Stomach smooth muscle (tissue), 2 donors: Measurements from ENCODE around the gene APCDD1L.
A peak's percentile ranks its signal among the peaks of the same experiment; 100 is the strongest.

ENCODE experiments used
- H3K27ac ChIP-seq: one replicate; pipeline ENCODE4 v1.7.0; 2013; ENCODE audit warnings: mild to moderate bottlenecking, low read length, inconsistent platforms
- H3K27me3 ChIP-seq, 2 donors: one replicate each; pipeline ENCODE4 v1.7.0; 2013; ENCODE audit warnings: low read length in 2 of 2; ENCODE audit not compliant: insufficient read depth in 2 of 2, control insufficient read depth in 1 of 2
- H3K36me3 ChIP-seq, 2 donors: one replicate each; pipeline ENCODE4 v1.7.0; 2013; ENCODE audit warnings: low read length in 2 of 2; ENCODE audit not compliant: control insufficient read depth in 2 of 2, insufficient read depth in 2 of 2
- H3K4me1 ChIP-seq: one replicate; pipeline ENCODE4 v1.7.0; 2013; ENCODE audit warnings: low read length; ENCODE audit not compliant: control insufficient read depth, insufficient read depth
- H3K4me3 ChIP-seq, 2 donors: one replicate each; pipeline ENCODE4 v1.7.0; 2013; ENCODE audit warnings: low read length in 2 of 2
- H3K9ac ChIP-seq, 2 donors: one replicate each; pipeline ENCODE4 v1.7.0; 2013; ENCODE audit warnings: low read length in 2 of 2, mild to moderate bottlenecking in 1 of 2
- H3K9me3 ChIP-seq, 2 donors: one replicate each; pipeline ENCODE4 v1.7.0; 2013; ENCODE audit warnings: low read length in 2 of 2; ENCODE audit not compliant: control insufficient read depth in 2 of 2
- donor health status: healthy.
- donor health status: Pancreatic carcinoma.

Gene APCDD1L

DNA sequence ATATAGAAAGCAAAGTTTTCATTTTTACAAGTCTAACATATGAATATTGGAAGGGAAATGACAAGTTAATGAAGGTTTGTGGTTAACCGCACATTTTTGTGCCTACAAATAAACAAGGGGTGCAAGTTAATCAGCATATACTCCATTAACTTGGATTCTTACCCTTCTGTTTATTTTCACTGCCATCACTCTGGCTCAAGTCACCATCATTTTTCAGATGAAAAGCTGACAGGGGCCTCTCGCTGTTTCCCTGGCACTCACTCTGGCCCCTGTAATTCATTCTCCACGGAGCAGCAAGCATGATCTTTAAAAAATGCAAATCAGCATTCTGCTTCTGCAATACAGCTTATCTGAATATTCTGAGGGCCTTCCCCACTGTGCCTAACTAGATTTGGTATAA is 29.8 kb downstream of the APCDD1L start:
- H3K4me3 ChIP-seq = no peak overlapping the region
- H3K4me1 ChIP-seq = no peaks in the 10 kb centered on the region
- H3K27ac ChIP-seq = no peak overlapping the region
- peaks cover 3 to 9% of the 10 kb centered on the region in 2 donors for H3K9me3 ChIP-seq
- no peaks in the 10 kb centered on the region for H3K27me3 ChIP-seq
- H3K9ac ChIP-seq = no peak overlapping the region
- H3K36me3 ChIP-seq = no peaks in the 10 kb centered on the region

DNA sequence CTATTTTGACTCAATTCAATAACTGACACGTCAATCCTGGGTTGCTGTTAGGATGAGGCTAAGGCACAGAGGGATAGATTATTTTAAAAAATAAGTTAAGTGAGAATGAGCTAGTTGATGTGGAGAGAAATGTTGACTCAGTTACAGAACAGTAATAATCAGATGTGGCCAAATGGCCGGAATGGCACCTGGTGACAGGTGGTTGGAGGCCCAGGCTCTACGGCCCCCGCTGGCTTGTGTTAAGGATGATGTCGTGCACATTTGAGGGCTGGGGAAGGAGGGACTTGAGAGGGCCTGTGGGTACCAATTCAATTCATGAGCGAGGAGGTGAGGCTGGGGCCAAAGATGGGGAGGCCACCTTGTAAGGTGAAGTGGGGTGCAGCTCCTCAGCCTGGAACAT is 31.7 kb downstream of the APCDD1L start:
- H3K27ac ChIP-seq = no peak overlapping the region
- no peak overlapping the region for H3K9ac ChIP-seq
- H3K4me1 ChIP-seq = no peaks in the 10 kb centered on the region
- no peaks in the 10 kb centered on the region for H3K36me3 ChIP-seq
- peaks cover 3 to 9% of the 10 kb centered on the region in 2 donors for H3K9me3 ChIP-seq
- H3K27me3 ChIP-seq = no peaks in the 10 kb centered on the region
- no peak overlapping the region for H3K4me3 ChIP-seq

DNA sequence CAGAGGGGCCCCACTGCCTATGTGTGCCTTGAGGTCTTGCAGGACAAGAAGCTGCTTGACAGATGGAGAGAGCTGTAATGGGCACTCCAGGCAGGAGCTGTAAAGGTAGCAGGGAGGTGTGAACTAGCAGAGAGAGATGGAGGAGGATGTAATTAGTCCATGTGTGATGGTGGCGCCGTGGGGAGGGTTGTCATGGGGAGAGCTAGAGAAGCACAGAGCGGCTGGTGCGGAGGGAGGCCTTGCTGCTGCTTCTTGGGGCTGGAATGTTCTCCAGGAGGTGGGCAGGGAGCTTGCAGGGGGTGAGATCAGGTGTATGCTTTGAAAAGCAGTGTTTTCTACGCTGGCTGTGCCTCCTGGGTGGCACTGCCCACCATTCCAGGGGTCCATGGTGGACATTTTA is 32.1 kb downstream of the APCDD1L start:
- no peak overlapping the region for H3K9ac ChIP-seq
- H3K27ac ChIP-seq = no peak overlapping the region
- H3K36me3 ChIP-seq = no peaks in the 10 kb centered on the region
- H3K4me3 ChIP-seq = no peak overlapping the region
- H3K27me3 ChIP-seq = no peaks in the 10 kb centered on the region
- no peaks in the 10 kb centered on the region for H3K4me1 ChIP-seq
- peaks cover 3 to 9% of the 10 kb centered on the region in 2 donors for H3K9me3 ChIP-seq

DNA sequence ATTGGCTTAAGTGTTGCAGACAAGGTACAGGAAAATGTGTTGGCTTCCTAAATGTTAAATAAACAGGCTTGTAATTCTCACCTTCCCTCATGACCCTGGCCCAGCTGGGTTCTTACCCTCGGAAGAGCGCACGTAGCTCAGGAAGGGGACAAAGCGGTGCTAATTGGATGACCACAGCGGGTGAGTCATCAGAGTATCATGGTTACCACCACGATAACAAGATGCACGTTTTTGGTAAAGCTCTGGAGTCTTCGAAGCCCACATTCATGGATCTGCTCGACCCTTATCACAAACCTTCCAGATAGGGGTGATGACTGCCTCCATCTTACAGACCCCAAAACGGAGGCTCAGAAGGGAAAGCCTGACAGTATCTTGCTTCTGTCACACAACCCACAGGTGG is 32.8 kb downstream of the APCDD1L start:
- Histone ChIP-seq H3K27ac (no peak overlapping the region), H3K9ac (no peak overlapping the region), H3K27me3 (no peaks in the 10 kb centered on the region), H3K4me3 (no peak overlapping the region), H3K4me1 (no peaks in the 10 kb centered on the region), H3K9me3 (peaks cover 3 to 9% of the 10 kb centered on the region in 2 donors), H3K36me3 (no peaks in the 10 kb centered on the region)

DNA sequence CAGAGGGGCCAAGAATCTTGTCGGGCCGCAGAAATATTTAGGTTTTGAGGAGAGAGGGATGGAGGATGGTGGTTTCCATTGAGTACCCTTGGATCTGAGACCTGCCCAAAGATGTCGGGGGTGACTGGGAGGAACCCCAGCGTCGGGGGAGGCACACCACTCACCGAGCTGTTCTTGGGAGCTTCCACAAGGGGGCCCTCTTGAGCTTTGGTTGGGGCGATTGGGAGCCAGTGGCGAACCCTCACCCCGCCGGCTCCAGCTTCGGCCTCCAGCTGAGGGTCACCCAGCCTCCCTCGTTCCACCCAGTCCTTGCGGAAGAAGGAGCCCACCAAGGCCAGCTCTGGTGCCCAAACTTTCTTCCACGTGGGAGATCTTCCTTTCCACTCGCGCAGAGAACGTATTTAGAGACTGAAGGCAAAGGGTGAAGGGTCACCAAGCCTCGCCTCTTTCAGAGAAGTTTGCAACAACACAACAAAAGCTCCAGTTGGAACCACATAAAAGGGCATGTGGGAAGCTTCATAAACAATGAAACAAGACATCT is 33.6 kb downstream of the APCDD1L start:
- no peak overlapping the region for H3K27ac ChIP-seq
- peak overlapping the region in 1 of 2 donors; percentile 54 for H3K4me3 ChIP-seq

DNA sequence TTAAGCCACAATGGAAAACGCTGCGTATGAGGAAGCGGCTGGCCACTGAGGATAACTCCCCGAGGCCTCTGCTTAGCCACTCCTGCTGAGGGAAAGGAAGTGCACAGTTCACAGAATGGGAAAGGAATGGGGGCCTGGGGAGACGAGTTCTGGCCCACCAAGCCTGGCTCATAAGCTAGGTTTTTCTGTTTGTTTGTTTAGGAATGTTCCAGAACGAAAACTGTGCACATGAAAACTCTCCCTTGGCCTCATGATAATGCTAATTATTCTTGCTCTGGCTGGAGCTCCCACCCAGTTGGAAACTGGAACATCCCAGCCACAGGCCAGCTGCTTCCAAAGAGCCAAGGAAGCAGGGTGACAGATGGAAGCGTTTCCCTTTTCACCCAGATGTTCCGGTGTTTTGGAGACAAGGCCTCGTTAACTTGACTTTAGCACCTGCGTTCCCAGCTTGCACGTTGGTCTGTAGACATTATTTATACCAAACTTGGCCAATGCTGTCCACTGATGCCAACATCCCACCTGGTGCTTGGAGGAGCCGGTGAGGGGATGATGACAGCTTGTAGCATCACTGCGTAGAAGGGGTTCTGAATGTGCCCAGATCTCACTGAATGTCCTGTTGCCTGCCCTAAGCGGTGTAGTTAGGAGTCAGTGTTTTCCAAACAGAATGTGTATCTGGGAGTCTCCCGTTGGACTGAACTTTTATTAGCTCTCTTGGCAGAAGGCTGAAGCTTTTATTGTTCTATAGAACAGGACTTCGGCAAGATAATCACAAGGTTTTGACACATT is 34.5 kb downstream of the APCDD1L start:
- Histone ChIP-seq H3K9ac (no peak overlapping the region), H3K36me3 (no peaks in the 10 kb centered on the region), H3K4me1 (no peaks in the 10 kb centered on the region), H3K27me3 (no peaks in the 10 kb centered on the region), H3K4me3 (no peak overlapping the region), H3K27ac (no peak overlapping the region), H3K9me3 (peaks cover 0 to 3% of the 10 kb centered on the region in 2 donors)

More for the DNA sequence above, 33.6 kb downstream of the APCDD1L start:
- Histone ChIP-seq H3K9ac (peak overlapping the region in 1 of 2 donors; percentile 13), H3K27me3 (no peaks in the 10 kb centered on the region), H3K4me1 (no peaks in the 10 kb centered on the region), H3K36me3 (no peaks in the 10 kb centered on the region), H3K9me3 (peaks cover 3 to 8% of the 10 kb centered on the region in 2 donors)

DNA sequence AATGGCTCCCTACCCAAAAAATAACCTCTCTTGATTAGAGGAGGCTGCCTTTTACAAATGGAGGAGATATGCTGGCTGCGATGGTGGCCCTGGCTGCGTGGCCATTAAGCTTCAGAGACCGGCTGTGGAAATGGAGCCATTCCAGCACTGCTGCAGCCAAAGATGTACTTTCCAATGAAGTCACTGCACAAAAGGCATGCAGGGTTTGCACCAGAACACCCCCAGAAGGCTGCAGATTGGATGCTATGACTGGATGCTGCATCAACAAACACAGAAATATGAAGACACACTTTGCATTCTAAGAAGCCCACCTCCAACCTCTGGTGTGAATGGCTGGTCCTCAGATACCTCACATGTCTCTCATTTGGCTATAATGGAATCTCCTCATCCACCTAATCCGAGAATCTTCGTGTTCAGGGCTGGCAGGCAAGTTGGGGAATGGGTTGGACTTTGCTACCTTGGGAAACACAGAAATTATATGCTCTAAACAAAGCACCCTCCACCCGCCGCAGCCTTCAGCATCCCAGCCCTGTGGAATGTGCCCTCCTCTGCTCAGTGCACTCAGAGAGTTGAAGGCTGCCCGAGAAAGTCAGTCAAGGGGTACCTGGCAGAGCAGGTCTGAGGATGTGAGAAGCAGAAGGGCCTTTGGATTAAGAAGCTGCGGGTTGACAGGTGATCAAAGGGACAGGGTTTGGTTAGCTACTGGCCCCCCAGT is 35.3 kb downstream of the APCDD1L start:
- Histone ChIP-seq H3K36me3 (no peaks in the 10 kb centered on the region), H3K4me3 (no peak overlapping the region), H3K9me3 (no peaks in the 10 kb centered on the region), H3K9ac (no peak overlapping the region), H3K27me3 (no peaks in the 10 kb centered on the region), H3K4me1 (no peaks in the 10 kb centered on the region), H3K27ac (no peak overlapping the region)

DNA sequence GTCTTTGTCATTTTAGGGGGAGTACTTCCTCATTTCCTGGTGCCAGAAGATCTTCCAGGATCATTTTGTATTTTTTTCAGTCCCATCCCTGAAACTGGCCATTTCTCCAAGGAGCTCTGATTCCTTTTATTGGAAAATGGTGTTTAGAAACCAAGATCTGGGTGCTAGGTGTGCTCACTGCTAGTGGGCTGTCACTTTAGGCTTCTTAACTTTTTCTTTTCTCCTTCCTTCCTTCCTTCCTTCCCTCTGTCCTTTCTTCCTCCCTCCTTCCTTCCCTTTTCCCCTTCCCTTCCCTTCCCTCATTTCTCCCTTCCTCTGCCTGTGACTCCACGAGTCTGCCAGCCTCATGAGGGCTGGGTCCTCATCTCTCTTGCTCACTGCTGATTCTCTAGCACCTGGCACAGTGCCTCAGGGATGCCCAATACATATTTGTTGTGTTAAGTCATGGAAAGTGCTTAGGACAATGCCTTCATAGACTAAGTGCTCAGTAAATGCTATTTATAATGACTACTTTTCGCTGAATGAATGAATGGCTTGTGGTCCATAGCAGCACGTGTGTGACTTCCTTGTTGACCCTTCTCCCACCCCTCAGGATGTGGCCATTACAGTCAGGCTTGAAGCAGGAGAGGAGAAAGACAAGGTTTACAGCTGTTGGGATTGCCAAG is 36.9 kb downstream of the APCDD1L start:
- Histone ChIP-seq H3K4me1 (no peaks in the 10 kb centered on the region), H3K9me3 (no peaks in the 10 kb centered on the region), H3K27ac (no peak overlapping the region), H3K27me3 (no peaks in the 10 kb centered on the region), H3K36me3 (no peaks in the 10 kb centered on the region), H3K9ac (no peak overlapping the region), H3K4me3 (no peak overlapping the region)

DNA sequence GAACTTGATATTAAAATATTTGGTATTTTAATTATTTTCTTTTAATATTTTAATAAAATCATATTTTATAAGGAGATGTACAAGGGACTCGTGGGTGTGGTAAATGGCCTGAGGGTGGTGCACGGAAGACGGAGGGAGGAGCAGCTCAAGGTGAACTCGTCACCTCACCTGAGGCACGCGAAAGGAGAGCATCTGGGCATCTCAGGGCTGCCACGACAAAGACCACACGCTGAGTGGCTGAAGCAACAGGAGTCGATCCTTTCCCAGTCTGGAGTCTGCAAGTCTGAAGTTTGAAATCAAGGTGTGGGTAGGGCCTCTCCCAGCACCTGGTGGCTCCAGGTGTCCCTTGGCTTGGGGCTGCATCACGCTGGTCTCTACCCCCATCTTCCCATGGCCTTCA is 39.7 kb downstream of the APCDD1L start:
- Histone ChIP-seq H3K27ac (no peak overlapping the region), H3K4me3 (no peak overlapping the region), H3K9ac (no peak overlapping the region), H3K36me3 (no peaks in the 10 kb centered on the region), H3K9me3 (no peaks in the 10 kb centered on the region), H3K27me3 (no peaks in the 10 kb centered on the region), H3K4me1 (peaks cover 7% of the 10 kb centered on the region)

DNA sequence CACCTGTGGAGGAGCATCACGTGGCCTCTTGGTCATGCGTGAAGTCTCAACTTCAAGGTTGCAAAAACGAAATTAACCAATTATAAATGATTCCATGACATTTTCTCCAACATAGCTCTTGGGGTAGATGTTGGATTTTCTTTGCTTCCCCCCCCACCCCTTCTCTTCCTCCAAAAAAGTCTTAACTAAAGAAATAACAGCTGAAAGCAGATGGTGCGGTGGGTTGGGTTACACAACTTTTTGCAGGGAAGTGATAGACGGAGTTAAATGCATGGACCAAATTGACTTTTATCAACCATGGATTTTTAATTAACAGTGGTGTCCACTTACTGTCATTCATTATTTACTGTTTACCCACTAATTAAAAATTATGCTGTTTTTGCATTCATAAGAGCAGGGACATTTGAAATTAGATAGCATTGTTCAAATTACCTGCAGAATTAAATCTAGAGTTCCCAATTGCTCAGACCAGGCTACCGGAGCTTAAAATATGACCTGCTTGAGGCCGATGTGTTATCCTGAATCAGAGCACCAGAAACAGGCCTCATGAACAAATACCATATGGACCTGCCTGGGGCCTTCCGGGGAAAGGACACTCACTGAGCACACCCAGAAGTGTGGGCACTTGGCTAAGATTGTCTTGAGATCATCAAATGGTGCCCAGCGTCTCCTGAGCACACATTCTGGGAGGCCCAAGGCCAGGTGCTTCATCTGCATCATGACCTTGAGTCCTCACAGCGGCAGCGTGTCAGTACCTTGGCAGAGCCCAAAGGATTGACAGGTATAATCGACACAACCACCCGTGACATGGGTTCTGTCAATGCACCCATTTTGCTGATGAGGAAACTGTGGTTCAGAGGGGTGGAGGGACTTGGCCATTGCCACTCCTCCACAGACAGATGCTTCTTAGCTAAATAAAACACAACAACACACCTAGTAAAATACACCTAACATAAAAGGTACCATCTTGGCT is 41.5 kb downstream of the APCDD1L start:
- Histone ChIP-seq H3K27ac (no peak overlapping the region), H3K27me3 (no peaks in the 10 kb centered on the region), H3K36me3 (no peaks in the 10 kb centered on the region), H3K9me3 (no peaks in the 10 kb centered on the region), H3K4me1 (peaks cover 7% of the 10 kb centered on the region), H3K9ac (no peak overlapping the region), H3K4me3 (no peak overlapping the region)
